GM19193 (cell line): Measurements from ENCODE around the gene SHB.
A peak's percentile ranks its signal among the peaks of the same experiment; 100 is the strongest.

Experiments used
- POLR2A ChIP-seq: IDR thresholded peaks from 4 replicates; pipeline ENCODE4 v1.6.1; 2011; ENCODE audit not compliant: insufficient read depth, insufficient read length; ENCODE audit errors: extremely low read depth

SHB gene

GRCh38 chr9:37994639-37995347 is 74.2 kb downstream of the SHB start:
- TF ChIP-seq POLR2A = peak; percentile 25

- no peak for TF ChIP-seq POLR2A
Measured at GRCh38 chr9:37992924-37993349, 76.1 kb downstream of the SHB start.

GRCh38 chr9:37990404-37991015 is 78.5 kb downstream of the SHB start:
- no peak for TF ChIP-seq POLR2A

GRCh38 chr9:37989701-37990100 is 79.3 kb downstream of the SHB start:
- no peak for TF ChIP-seq POLR2A

GRCh38 chr9:37988602-37989001 is 80.4 kb downstream of the SHB start:
- TF ChIP-seq POLR2A = no peak

GRCh38 chr9:37988041-37988440 is 81.0 kb downstream of the SHB start:
- no peak for TF ChIP-seq POLR2A

GRCh38 chr9:37987467-37987981 is 81.5 kb downstream of the SHB start:
- no peak for TF ChIP-seq POLR2A

GRCh38 chr9:37986771-37987258 is 82.2 kb downstream of the SHB start:
- TF ChIP-seq POLR2A = no peak

GRCh38 chr9:37986001-37986400 is 83.0 kb downstream of the SHB start:
- no peak for TF ChIP-seq POLR2A

- TF ChIP-seq POLR2A = no peak
Measured at GRCh38 chr9:37984672-37985611, 84.1 kb downstream of the SHB start.

- no peak for TF ChIP-seq POLR2A
Measured at GRCh38 chr9:37984278-37984671, 84.8 kb downstream of the SHB start.

- no peak for TF ChIP-seq POLR2A
Measured at GRCh38 chr9:37983381-37984067, 85.5 kb downstream of the SHB start.

- TF ChIP-seq POLR2A = no peak
Measured at GRCh38 chr9:37979844-37980243, 89.2 kb downstream of the SHB start.

- TF ChIP-seq POLR2A = no peak
Measured at GRCh38 chr9:37978983-37979382, 90.0 kb downstream of the SHB start.
